Chondrocyte (in vitro differentiated cells): Measurements from ENCODE around the gene TIAM2. TPM values are rescaled to one million over a fixed set of nuclear protein-coding genes. Genes with fewer than 3 reads are reported as not detected.

ENCODE experiments used
- DNase-seq: peaks from one replicate; pipeline ENCODE4 v3.0.0; 2021; ENCODE audit warnings: mixed read lengths, low spot score
- H3K27ac Mint-ChIP-seq: one replicate; pipeline ENCODE4 v1.8.0; 2021; ENCODE audit warnings: mild to moderate bottlenecking, moderate library complexity, mixed read lengths; ENCODE audit not compliant: unreplicated experiment
- H3K27me3 Mint-ChIP-seq: 2 replicates; pipeline ENCODE4 v1.8.0; 2021; ENCODE audit warnings: low read depth, mixed read lengths
- H3K36me3 Mint-ChIP-seq: 2 replicates; pipeline ENCODE4 v1.8.0; 2021; ENCODE audit warnings: low read depth, mixed read lengths
- H3K4me1 Mint-ChIP-seq: 2 replicates; pipeline ENCODE4 v1.8.0; 2021; ENCODE audit warnings: low read depth, mild to moderate bottlenecking, mixed read lengths
- H3K4me3 Mint-ChIP-seq: one replicate; pipeline ENCODE4 v1.8.0; 2021; ENCODE audit warnings: mild to moderate bottlenecking, moderate library complexity, mixed read lengths; ENCODE audit not compliant: unreplicated experiment
- H3K9me3 Mint-ChIP-seq: 2 replicates; pipeline ENCODE4 v1.8.0; 2021; ENCODE audit warnings: low read depth, mixed read lengths
- CTCF ChIP-seq: fragments of 200-600 bp; sonication (generic); IDR thresholded peaks from 2 replicates; pipeline ENCODE4 v1.5.0; 2021; ENCODE audit warnings: antibody characterized with exemption, mild to moderate bottlenecking, moderate library complexity
- total RNA-seq: library from RNA; stranded (reverse); gene quantifications from 3 replicates; pipeline ENCODE4 v1.2.1, GENCODE V29; 2021

Gene TIAM2
- total RNA-seq, 1 donor from 2014 or later = 13.8 TPM

DNA sequence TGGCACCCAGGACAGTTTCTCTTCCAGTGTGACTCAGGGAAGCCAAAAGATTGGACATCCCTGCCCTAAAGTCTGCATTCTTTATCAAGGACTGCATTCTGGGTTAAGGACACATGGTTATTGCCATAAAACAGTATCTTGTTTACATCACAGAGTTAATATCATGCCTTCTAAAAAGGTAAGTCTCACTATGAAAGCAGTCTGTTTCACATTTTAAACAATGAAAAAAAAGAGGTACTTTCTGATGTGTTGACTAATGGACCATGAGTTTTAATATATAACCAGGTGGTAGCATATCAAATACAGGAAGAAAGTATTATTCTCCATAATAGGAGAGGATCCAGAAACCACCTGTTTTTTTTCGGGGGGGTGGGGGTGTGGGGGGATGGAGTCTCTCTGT, 93.7 kb downstream of the TIAM2 start:
- TF ChIP-seq CTCF = no peak
- no peak for DNase-seq
- Mint-ChIP-seq H3K9me3 (peaks cover under 1% of the 10 kb centered on the region), H3K4me1 (peaks cover 15% of the 10 kb centered on the region), H3K4me3 (no peak overlapping the region), H3K36me3 (no peaks in the 10 kb centered on the region), H3K27ac (no peak overlapping the region), H3K27me3 (no peaks in the 10 kb centered on the region)

- Mint-ChIP-seq H3K27me3 (no peaks in the 10 kb centered on the region), H3K9me3 (peaks cover 4% of the 10 kb centered on the region), H3K4me3 (no peak overlapping the region), H3K36me3 (no peaks in the 10 kb centered on the region), H3K27ac (no peak overlapping the region), H3K4me1 (peaks cover 15% of the 10 kb centered on the region)
- no peak for DNase-seq
- no peak for TF ChIP-seq CTCF
These were observed 94.6 kb downstream of the TIAM2 start for GRCh38 chr6:155089746-155090145.

GRCh38 chr6:155090166-155090565, 95.1 kb downstream of the TIAM2 start:
- no peak overlapping the region for H3K4me3 Mint-ChIP-seq
- no peak for TF ChIP-seq CTCF
- H3K27ac Mint-ChIP-seq = no peak overlapping the region
- no peaks in the 10 kb centered on the region for H3K36me3 Mint-ChIP-seq
- peaks cover 16% of the 10 kb centered on the region for H3K4me1 Mint-ChIP-seq
- peaks cover 4% of the 10 kb centered on the region for H3K9me3 Mint-ChIP-seq
- no peaks in the 10 kb centered on the region for H3K27me3 Mint-ChIP-seq
- DNase-seq = no peak

DNA sequence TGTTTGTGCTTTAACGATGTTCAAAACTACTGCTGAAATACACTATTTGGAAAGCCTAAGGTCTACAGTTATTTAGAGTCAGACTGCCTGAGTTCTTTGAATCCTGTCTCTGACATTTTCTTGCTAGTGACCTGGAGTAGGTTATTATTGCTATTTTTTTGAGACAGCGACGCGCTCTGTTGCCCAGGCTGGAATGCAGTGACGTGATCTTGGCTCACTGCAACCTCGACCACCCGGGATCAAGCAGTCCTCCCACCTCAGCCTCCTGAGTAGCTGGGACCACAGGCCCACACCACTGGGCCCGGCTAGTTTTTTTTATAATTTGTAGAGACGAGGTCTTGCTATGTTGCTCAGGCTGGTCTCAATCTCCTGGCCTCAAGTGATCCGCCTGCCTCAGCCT, 96.6 kb downstream of the TIAM2 start:
- no peaks in the 10 kb centered on the region for H3K27me3 Mint-ChIP-seq
- no peak overlapping the region for H3K4me3 Mint-ChIP-seq
- no peak for DNase-seq
- H3K27ac Mint-ChIP-seq = no peak overlapping the region
- no peak for TF ChIP-seq CTCF
- peaks cover under 1% of the 10 kb centered on the region for H3K36me3 Mint-ChIP-seq
- peaks cover 15% of the 10 kb centered on the region for H3K4me1 Mint-ChIP-seq
- H3K9me3 Mint-ChIP-seq = peaks cover 4% of the 10 kb centered on the region

- H3K4me1 Mint-ChIP-seq = peaks cover 15% of the 10 kb centered on the region
- no peak for DNase-seq
- peaks cover 10% of the 10 kb centered on the region for H3K36me3 Mint-ChIP-seq
- H3K4me3 Mint-ChIP-seq = no peak overlapping the region
- TF ChIP-seq CTCF = no peak
- H3K27ac Mint-ChIP-seq = no peak overlapping the region
- H3K9me3 Mint-ChIP-seq = peaks cover 8% of the 10 kb centered on the region
- H3K27me3 Mint-ChIP-seq = no peaks in the 10 kb centered on the region
These were observed 98.3 kb downstream of the TIAM2 start for GRCh38 chr6:155093430-155093829.
